ENCODE measurements around the gene RRBP1. TPM values are rescaled to one million over a fixed set of nuclear protein-coding genes. Genes with fewer than 3 reads are reported as not detected.

The RRBP1 gene
- total RNA-seq (2022) (45.3 and 56.8 TPM in 2 replicates), Bru-seq, nascent RNA (percentile 64 among the genes with signal in this experiment), BruChase-seq, experiment 1, labeled RNA remaining after a 6-hour chase (percentile 60 among the genes with signal in this experiment), BruChase-seq, experiment 2, labeled RNA remaining after a 2-hour chase (percentile 53 among the genes with signal in this experiment)
- long read RNA-seq, full-length matches to known transcripts = 1 of 6 reads
- long read RNA-seq, partial matches to known transcripts = 1 of 6 reads
- long read RNA-seq, other reads (novel, unspliced or antisense) = 4 of 6 reads

DNA sequence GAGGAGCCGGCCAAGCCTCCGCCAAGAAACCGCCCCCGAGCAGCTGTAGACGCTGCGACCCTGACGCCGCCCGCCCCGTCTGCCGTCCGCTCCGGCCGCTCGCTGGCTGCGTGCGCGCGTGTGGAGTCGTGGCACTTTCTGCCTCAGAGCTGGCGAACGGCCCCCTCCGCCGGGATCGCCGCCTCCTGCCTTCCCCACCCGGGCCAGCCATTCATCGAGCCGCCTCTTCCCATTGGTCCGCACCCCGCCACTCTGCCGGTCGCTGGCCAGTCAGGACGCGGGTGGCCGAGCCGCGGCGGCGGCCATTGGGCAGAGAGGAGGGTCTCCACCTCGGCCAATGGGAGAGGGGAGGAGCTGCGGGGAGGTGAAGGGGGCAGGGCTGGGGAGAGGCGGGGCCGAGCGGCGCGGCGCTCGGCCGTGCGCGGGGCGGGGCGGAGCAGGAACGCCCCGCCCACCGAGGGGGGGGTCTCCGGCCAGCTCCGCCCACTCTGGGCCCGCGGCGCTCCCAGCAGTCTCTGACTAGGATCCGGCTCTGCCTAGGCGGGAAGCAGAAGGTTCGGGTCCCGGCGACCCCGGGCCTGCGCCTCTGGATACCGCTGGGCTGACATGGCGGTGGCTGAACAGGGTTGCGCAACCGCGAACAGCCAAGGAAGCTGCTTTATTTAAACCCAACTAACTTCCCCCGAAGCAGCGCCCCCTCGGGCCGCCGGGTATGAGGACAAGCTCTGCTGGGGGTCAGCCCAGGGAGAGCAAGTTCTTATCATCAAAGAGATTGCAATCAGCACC is at the start of gene RRBP1:
TSS of gene RRBP1 (minus strand) at position 140 of the 786 bp plus-strand sequence. CDS start 21,735 bp downstream, outside the sequence.
- BruUV-seq (replicated peaks) = no TSS peak
- CTCF ChIA-PET = interaction anchor here (0.6 to 1.3 kb wide), 4 partner anchors 24 to 315 kb away, joined by 4 to 10 read pairs (median 4); no protein-coding TSS in a partner anchor
- Mint-ChIP-seq H3K4me1 (ENCODE audit: low read depth, unreplicated experiment) (peaks cover 11% of the 10 kb centered on the region), H3K9me3 (ENCODE audit: low read depth, unreplicated experiment) (peaks cover 5% of the 10 kb centered on the region), H3K36me3 (ENCODE audit: insufficient read depth, unreplicated experiment) (peaks cover 24% of the 10 kb centered on the region), H3K4me3 (ENCODE audit: low read depth, unreplicated experiment) (peak within 1 kb of the TSS; percentile 68), H3K27ac (ENCODE audit: unreplicated experiment) (no peak within 1 kb of the TSS), H3K27me3 (ENCODE audit: unreplicated experiment) (peaks cover 43% of the 10 kb centered on the region)
- intact Hi-C loops (cut with micrococcal nuclease; ENCODE audit: unreplicated experiment) = loop anchor here (10.0 kb wide), 1 partner anchor 213 kb away; no protein-coding TSS in a partner anchor
- TF ChIP-seq CTCF (IDR thresholded peaks at IDR 0.05; ENCODE audit: unreplicated experiment) = no peak
- DNase-seq = peak; percentile 86

GRCh38 chr20:17731233-17731632 is 49.2 kb upstream of the RRBP1 start:
- no TSS peak for BruUV-seq (replicated peaks)
- H3K4me3 Mint-ChIP-seq (ENCODE audit: low read depth, unreplicated experiment) = no peak overlapping the region
- intact Hi-C loops (cut with micrococcal nuclease; ENCODE audit: unreplicated experiment) = no loop called here

GRCh38 chr20:17730071-17730470 is 48.0 kb upstream of the RRBP1 start:
- no peak overlapping the region for H3K4me3 Mint-ChIP-seq (ENCODE audit: low read depth, unreplicated experiment)
- BruUV-seq (replicated peaks) = no TSS peak
- no peak for DNase-seq
- CTCF ChIA-PET = no interaction called here
- H3K27me3 Mint-ChIP-seq (ENCODE audit: unreplicated experiment) = no peaks in the 10 kb centered on the region
- no peaks in the 10 kb centered on the region for H3K36me3 Mint-ChIP-seq (ENCODE audit: insufficient read depth, unreplicated experiment)
- no peak overlapping the region for H3K27ac Mint-ChIP-seq (ENCODE audit: unreplicated experiment)
- H3K4me1 Mint-ChIP-seq (ENCODE audit: low read depth, unreplicated experiment) = no peaks in the 10 kb centered on the region
- TF ChIP-seq CTCF (IDR thresholded peaks at IDR 0.05; ENCODE audit: unreplicated experiment) = no peak
- H3K9me3 Mint-ChIP-seq (ENCODE audit: low read depth, unreplicated experiment) = no peaks in the 10 kb centered on the region
- intact Hi-C loops (cut with micrococcal nuclease; ENCODE audit: unreplicated experiment) = no loop called here

More at GRCh38 chr20:17731233-17731632, 49.2 kb upstream of the RRBP1 start:
- H3K36me3 Mint-ChIP-seq (ENCODE audit: insufficient read depth, unreplicated experiment) = no peaks in the 10 kb centered on the region
- no peak for TF ChIP-seq CTCF (IDR thresholded peaks at IDR 0.05; ENCODE audit: unreplicated experiment)
- CTCF ChIA-PET = no interaction called here
- no peaks in the 10 kb centered on the region for H3K9me3 Mint-ChIP-seq (ENCODE audit: low read depth, unreplicated experiment)
- H3K27ac Mint-ChIP-seq (ENCODE audit: unreplicated experiment) = no peak overlapping the region
- no peaks in the 10 kb centered on the region for H3K27me3 Mint-ChIP-seq (ENCODE audit: unreplicated experiment)
- DNase-seq = no peak
- no peaks in the 10 kb centered on the region for H3K4me1 Mint-ChIP-seq (ENCODE audit: low read depth, unreplicated experiment)

DNA sequence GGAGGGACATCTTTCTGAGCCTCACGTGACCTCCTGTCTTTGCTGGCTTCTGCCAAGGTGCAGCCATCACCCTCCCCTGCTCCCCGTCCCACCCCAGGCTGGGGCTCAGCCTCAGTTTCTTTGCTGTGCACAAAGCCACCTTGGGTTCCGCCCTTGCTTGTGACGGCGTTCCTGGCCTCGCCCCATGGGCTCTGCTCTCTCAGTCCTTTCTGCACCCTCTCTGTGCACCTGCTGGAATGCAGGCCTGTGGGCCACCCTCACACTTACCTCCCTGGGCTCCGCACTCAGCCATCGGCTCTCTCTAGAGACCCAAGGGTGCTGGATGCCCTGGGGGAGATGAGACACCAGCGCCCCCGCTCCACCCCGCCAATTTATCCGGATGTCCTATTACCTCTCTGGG is 46.0 kb upstream of the RRBP1 start:
- H3K4me3 Mint-ChIP-seq (ENCODE audit: low read depth, unreplicated experiment) = no peak overlapping the region
- CTCF ChIA-PET = no interaction called here
- DNase-seq = no peak
- H3K27me3 Mint-ChIP-seq (ENCODE audit: unreplicated experiment) = no peaks in the 10 kb centered on the region
- H3K36me3 Mint-ChIP-seq (ENCODE audit: insufficient read depth, unreplicated experiment) = no peaks in the 10 kb centered on the region
- TF ChIP-seq CTCF (IDR thresholded peaks at IDR 0.05; ENCODE audit: unreplicated experiment) = no peak
- no TSS peak for BruUV-seq (replicated peaks)
- H3K27ac Mint-ChIP-seq (ENCODE audit: unreplicated experiment) = no peak overlapping the region
- H3K4me1 Mint-ChIP-seq (ENCODE audit: low read depth, unreplicated experiment) = no peaks in the 10 kb centered on the region
- intact Hi-C loops (cut with micrococcal nuclease; ENCODE audit: unreplicated experiment) = no loop called here
- no peaks in the 10 kb centered on the region for H3K9me3 Mint-ChIP-seq (ENCODE audit: low read depth, unreplicated experiment)

Data from Calu3 (cell line).